ENCODE measurements around the gene RPS6KA1. TPM values are rescaled to one million over a fixed set of nuclear protein-coding genes. Genes with fewer than 3 reads are reported as not detected.

Gene RPS6KA1
- total RNA-seq, 1 donor from 2014 or later = 4.6 TPM

Small RNAs within 50 kb of the gene (microRNA-seq; reads per million reads assigned to microRNA genes)
- not detected for gene MIR1976 (ENCODE audit: borderline number of aligned reads)

Other genes with a start within 250 kb of the RPS6KA1 start
- gene SH3BGRL3, start 249.7 kb upstream of the RPS6KA1 start, total RNA-seq = 34.7 TPM
- gene UBXN11, start 223.1 kb upstream of the RPS6KA1 start, total RNA-seq = 9.7 TPM
- 6.3 TPM for gene CD52, start 211.8 kb upstream of the RPS6KA1 start, total RNA-seq
- not detected for gene CRYBG2, start 175.6 kb upstream of the RPS6KA1 start, total RNA-seq
- gene ZNF683, start 157.0 kb upstream of the RPS6KA1 start, total RNA-seq = not detected
- gene LIN28A, start 118.9 kb upstream of the RPS6KA1 start, total RNA-seq = not detected
- gene DHDDS, start 97.4 kb upstream of the RPS6KA1 start, total RNA-seq = 29.3 TPM
- 145 TPM for gene HMGN2, start 57.3 kb upstream of the RPS6KA1 start, total RNA-seq
- 31.4 TPM for gene ARID1A, start 166.3 kb downstream of the RPS6KA1 start, total RNA-seq